Vagina (tissue), 2 donors: Measurements from ENCODE around the gene MDK. TPM values are rescaled to one million over a fixed set of nuclear protein-coding genes. Genes with fewer than 3 reads are reported as not detected.

Experiments used
- DNase-seq, 2 donors: peaks; one replicate each; pipeline ENCODE4 v3.0.0-alpha.2; 2017; ENCODE audit errors: extremely low spot score in 2 of 2
- H3K27ac ChIP-seq: fragments of 200-600 bp; sonication (generic); one replicate; pipeline ENCODE4 v1.5.1; 2019
- H3K27me3 ChIP-seq: fragments of 200-600 bp; sonication (generic); one replicate; pipeline ENCODE4 v1.5.1; 2019
- H3K36me3 ChIP-seq, 2 donors: fragments of 200-600 bp; sonication (generic); one replicate each; pipeline ENCODE4 v1.5.1; 2017 to 2019
- H3K4me1 ChIP-seq: fragments of 200-600 bp; sonication (generic); one replicate; pipeline ENCODE4 v1.5.1; 2019
- H3K4me3 ChIP-seq, 2 donors: fragments of 200-600 bp; sonication (generic); 1 replicate in 1 of 2; 2 replicates in 1 of 2; pipeline ENCODE4 v1.5.1; 2016 to 2019
- H3K9me3 ChIP-seq: fragments of 200-600 bp; sonication (generic); one replicate; pipeline ENCODE4 v1.5.1; 2019
- CTCF ChIP-seq, 3 experiments: fragments of 450-650 bp in 2 of 3; fragments of 200-600 bp in 1 of 3; sonication (generic) in 1 of 3; IDR thresholded peaks; one replicate each; pipeline ENCODE4 v1.5.1; 2017 to 2019; ENCODE audit warnings: antibody characterized with exemption in 3 of 3, mild to moderate bottlenecking in 2 of 3, moderate library complexity in 2 of 3
- POLR2A ChIP-seq, 2 donors: fragments of 450-650 bp; IDR thresholded peaks; one replicate each; pipeline ENCODE4 v1.6.1; 2017; ENCODE audit warnings: antibody characterized with exemption in 2 of 2, mild to moderate bottlenecking in 2 of 2, moderate library complexity in 2 of 2
- POLR2AphosphoS5 ChIP-seq, 2 donors: sonication (generic); formaldehyde crosslinking; IDR thresholded peaks; one replicate each; pipeline ENCODE4 v1.9.0; 2017; ENCODE audit warnings: antibody characterized with exemption in 2 of 2, mild to moderate bottlenecking in 2 of 2, low read depth in 1 of 2; ENCODE audit not compliant: insufficient read depth in 1 of 2
- intact Hi-C: fragments of 100-400 bp; cut with DNase I; formaldehyde crosslinking; loops from one replicate; pipeline ENCODE4 v1.15.1; 2023
- total RNA-seq: library from RNA; depleted of rRNA; stranded (reverse); fragments of >200 nt; gene quantifications from one replicate; pipeline ENCODE4 v1.2.3, GENCODE V29; 2016

MDK gene
- total RNA-seq, 1 donor from 2014 or later: 142 TPM

GRCh38 chr11:46393231-46393616, 11.8 kb downstream of the MDK start:
- intact Hi-C loops: loop anchor here (5.0 kb wide), 1 partner anchor 149 kb away; no protein-coding TSS in a partner anchor
- DNase-seq: no peak
- TF ChIP-seq POLR2A (IDR thresholded peaks at IDR 0.05) (no peak), CTCF (IDR thresholded peaks at IDR 0.05) (no peak), POLR2AphosphoS5 (IDR thresholded peaks at IDR 0.05; ENCODE audit: insufficient read depth in 1 of 2, low read depth in 1 of 2) (no peak)
- Histone ChIP-seq H3K9me3 (no peaks in the 10 kb centered on the region), H3K4me1 (peaks cover 38% of the 10 kb centered on the region), H3K4me3 (no peak overlapping the region), H3K27me3 (peaks cover 13% of the 10 kb centered on the region), H3K36me3 (peaks cover 0 to 19% of the 10 kb centered on the region in 2 donors), H3K27ac (no peak overlapping the region)

- no peak for DNase-seq
- intact Hi-C loops: loop anchor here (5.0 kb wide), 1 partner anchor 149 kb away; no protein-coding TSS in a partner anchor
- peaks cover 13% of the 10 kb centered on the region for H3K27me3 ChIP-seq
- peaks cover 38% of the 10 kb centered on the region for H3K4me1 ChIP-seq
- H3K9me3 ChIP-seq: no peaks in the 10 kb centered on the region
- no peak overlapping the region for H3K4me3 ChIP-seq
- TF ChIP-seq CTCF (IDR thresholded peaks at IDR 0.05) (no peak), POLR2A (IDR thresholded peaks at IDR 0.05) (no peak), POLR2AphosphoS5 (IDR thresholded peaks at IDR 0.05; ENCODE audit: insufficient read depth in 1 of 2, low read depth in 1 of 2) (no peak)
- H3K27ac ChIP-seq: no peak overlapping the region
- H3K36me3 ChIP-seq: peaks cover 0 to 20% of the 10 kb centered on the region in 2 donors
Observed at GRCh38 chr11:46393759-46394158, 12.3 kb downstream of the MDK start.

- intact Hi-C loops: no loop called here
- Histone ChIP-seq H3K36me3 (peaks cover 0 to 20% of the 10 kb centered on the region in 2 donors), H3K4me3 (no peak overlapping the region), H3K9me3 (no peaks in the 10 kb centered on the region), H3K27me3 (no peaks in the 10 kb centered on the region), H3K27ac (no peak overlapping the region), H3K4me1 (peaks cover 5% of the 10 kb centered on the region)
- no peak for DNase-seq
- no peak for TF ChIP-seq CTCF (IDR thresholded peaks at IDR 0.05)
- TF ChIP-seq POLR2A (IDR thresholded peaks at IDR 0.05): no peak
- no peak for TF ChIP-seq POLR2AphosphoS5 (IDR thresholded peaks at IDR 0.05; ENCODE audit: insufficient read depth in 1 of 2, low read depth in 1 of 2)
Observed at GRCh38 chr11:46397526-46397925, 16.1 kb downstream of the MDK start.

- no peak for DNase-seq
- Histone ChIP-seq H3K9me3 (no peaks in the 10 kb centered on the region), H3K36me3 (peaks cover 0 to 23% of the 10 kb centered on the region in 2 donors), H3K4me1 (no peaks in the 10 kb centered on the region), H3K27me3 (no peaks in the 10 kb centered on the region), H3K27ac (no peak overlapping the region), H3K4me3 (no peak overlapping the region)
- TF ChIP-seq CTCF (IDR thresholded peaks at IDR 0.05) (no peak), POLR2AphosphoS5 (IDR thresholded peaks at IDR 0.05; ENCODE audit: insufficient read depth in 1 of 2, low read depth in 1 of 2) (no peak), POLR2A (IDR thresholded peaks at IDR 0.05) (no peak)
- intact Hi-C loops: no loop called here
Observed at GRCh38 chr11:46402957-46403902, 21.8 kb downstream of the MDK start.
